ENCODE results near the gene RPL13.

The RPL13 gene

GRCh38 chr16:89560378-89561141, at the start of gene RPL13:
TSS of gene RPL13 (plus strand) at chr16:89560682. CDS start at chr16:89560960, 278 bp downstream.
- peak; percentile 98 for DNase-seq (ENCODE audit: low read depth)
- TF ChIP-seq CTCF (conservative IDR thresholded peaks at IDR 0.05; ENCODE audit: low read depth, low read length), result no peak
- H3K4me3 ChIP-seq (ENCODE audit: low read depth, low read length), result peak within 1 kb of the TSS; percentile 89

- DNase-seq (ENCODE audit: low read depth), result no peak
- TF ChIP-seq CTCF (conservative IDR thresholded peaks at IDR 0.05; ENCODE audit: low read depth, low read length), result no peak
Observed at GRCh38 chr16:89511374-89511773, 49.1 kb upstream of the RPL13 start.

DNA sequence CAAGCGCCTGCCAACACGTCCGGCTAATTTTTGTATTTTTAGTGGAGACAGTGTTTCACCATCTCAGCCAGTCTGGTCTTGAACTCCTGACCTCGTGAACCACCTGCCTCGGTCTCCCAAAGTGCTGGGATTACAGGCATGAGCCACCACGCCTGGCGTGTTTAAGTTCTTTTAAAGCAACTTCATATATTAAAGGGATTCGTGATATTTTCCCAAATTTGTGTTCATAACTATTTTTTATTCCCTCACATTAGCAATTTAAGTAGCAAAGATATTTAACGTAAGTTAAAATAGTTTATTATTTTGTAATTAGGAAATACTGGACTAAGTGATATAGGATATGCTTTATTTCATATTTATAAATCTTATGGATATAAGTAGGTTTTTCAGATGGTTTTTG, 48.0 kb upstream of the RPL13 start:
- no peak for TF ChIP-seq CTCF (conservative IDR thresholded peaks at IDR 0.05; ENCODE audit: low read depth, low read length)
- H3K4me3 ChIP-seq (ENCODE audit: low read depth, low read length), result no peak overlapping the region

More at GRCh38 chr16:89511374-89511773, 49.1 kb upstream of the RPL13 start:
- no peak overlapping the region for H3K4me3 ChIP-seq (ENCODE audit: low read depth, low read length)

DNA sequence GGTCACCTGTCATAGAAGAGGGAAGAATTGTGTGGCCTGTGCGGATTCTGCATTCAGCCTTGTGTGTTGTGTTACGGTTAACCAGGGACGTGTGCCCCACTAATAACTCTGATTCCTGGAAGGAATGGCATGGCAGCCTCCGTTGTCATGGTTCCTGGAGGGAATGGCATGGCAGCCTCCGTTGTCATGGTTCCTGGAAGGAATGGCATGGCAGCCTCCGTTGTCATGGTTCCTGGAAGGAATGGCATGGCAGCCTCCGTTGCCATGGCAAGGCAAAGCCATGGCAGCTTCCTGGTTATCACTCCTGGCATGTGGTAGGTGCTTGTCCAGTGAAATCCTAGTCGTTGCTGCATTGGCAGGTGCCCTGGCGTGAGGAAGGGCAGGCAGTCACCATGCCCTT, 43.4 kb upstream of the RPL13 start:
- no peak for DNase-seq (ENCODE audit: low read depth)
- TF ChIP-seq CTCF (conservative IDR thresholded peaks at IDR 0.05; ENCODE audit: low read depth, low read length), result no peak
- no peak overlapping the region for H3K4me3 ChIP-seq (ENCODE audit: low read depth, low read length)

More for the DNA sequence above, 48.0 kb upstream of the RPL13 start:
- no peak for DNase-seq (ENCODE audit: low read depth)

GRCh38 chr16:89519881-89520280, 40.6 kb upstream of the RPL13 start:
- no peak for DNase-seq (ENCODE audit: low read depth)
- no peak for TF ChIP-seq CTCF (conservative IDR thresholded peaks at IDR 0.05; ENCODE audit: low read depth, low read length)
- H3K4me3 ChIP-seq (ENCODE audit: low read depth, low read length), result no peak overlapping the region

- H3K4me3 ChIP-seq (ENCODE audit: low read depth, low read length), result no peak overlapping the region
- no peak for DNase-seq (ENCODE audit: low read depth)
Observed at GRCh38 chr16:89522287-89522686, 38.2 kb upstream of the RPL13 start.

More at GRCh38 chr16:89522287-89522686, 38.2 kb upstream of the RPL13 start:
- TF ChIP-seq CTCF (conservative IDR thresholded peaks at IDR 0.05; ENCODE audit: low read depth, low read length), result no peak
